ENCODE data around the gene STRIT1.
A peak's percentile ranks its signal among the peaks of the same experiment; 100 is the strongest.
"Not testable (repeated sequence)": the region's sequence is repeated elsewhere in the genome, so short reads cannot be mapped to it uniquely, and the experiment has no call there.

Gene STRIT1

DNA sequence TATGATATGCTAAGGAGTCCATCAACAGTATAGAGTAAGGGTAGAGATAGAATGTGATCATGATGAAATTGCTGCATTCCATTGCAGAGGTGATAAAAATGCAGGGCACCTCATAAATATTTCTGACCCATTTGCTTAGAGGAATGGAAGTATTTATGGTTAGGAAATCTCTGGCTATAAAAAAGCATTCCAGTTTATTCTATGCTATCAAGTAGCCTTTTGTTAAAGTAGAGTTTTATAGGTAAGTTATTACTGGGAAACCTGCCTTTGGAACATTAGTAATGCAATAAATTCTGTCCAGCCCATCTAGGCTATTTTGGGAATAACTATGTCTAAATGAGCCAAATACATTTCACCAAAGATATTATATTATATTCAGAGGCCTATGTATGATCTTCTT, 19.8 kb upstream of the STRIT1 start:
- DNase-seq, result peak; percentile 22

GRCh38 chr3:155312781-155313180, 19.3 kb upstream of the STRIT1 start:
- DNase-seq, result peak; percentile 34

DNA sequence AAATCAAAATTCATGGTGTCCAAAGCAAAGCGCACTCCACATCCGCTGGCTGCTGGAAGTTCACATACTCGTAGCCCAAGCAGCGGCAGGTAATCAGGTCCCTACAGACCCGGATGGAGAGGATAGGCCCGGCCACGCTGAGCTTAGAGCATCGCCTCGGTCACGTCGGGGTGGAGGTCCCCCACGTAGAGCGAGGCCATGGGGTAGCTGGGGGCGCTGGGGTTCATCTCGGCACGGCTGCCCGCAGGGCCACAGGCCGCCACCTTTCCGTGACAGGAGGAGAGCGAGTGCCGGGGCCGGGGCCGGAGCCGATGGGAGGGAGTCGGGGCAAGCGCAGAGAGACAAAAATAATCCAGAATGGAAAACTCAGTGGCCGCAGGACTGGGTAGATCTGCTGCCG, 16.1 kb upstream of the STRIT1 start:
- DNase-seq, result no peak

- DNase-seq, result peak; percentile 58
Observed at GRCh38 chr3:155308831-155309230, 15.3 kb upstream of the STRIT1 start.

DNA sequence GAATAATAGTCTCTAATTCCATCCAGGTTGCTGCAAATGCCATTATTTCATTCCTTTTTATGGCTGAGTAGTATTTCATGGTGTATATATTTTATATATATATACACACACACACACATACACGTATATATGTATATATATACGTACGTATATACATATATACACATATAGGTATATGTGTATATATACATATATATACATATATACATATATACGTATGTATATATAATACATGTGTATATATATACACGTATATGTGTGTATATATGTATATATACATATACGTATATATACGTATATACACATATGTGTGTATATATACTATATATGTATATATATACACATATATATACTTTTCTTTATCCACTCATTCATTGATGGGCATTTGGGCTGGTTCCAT, 13.7 kb upstream of the STRIT1 start:
- DNase-seq, result no peak

DNA sequence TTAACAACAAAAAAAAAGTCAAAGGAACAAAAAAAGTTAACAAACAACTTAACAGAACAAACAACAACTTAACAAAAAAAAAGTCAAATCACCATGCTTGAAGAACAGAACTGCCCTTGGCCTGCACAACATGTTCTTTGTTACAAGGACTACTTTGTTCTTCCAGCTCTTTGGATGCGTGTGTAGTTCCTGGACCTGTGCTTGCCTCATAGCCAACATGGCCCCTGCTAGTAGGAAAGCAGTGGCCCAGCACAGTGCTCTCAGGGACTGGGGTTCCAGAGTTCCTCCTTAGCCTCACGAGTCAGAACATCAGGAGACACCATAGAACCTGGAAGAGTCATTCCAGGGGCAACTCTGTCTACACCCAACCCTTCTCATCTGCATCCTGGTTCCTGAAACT, 10.9 kb upstream of the STRIT1 start:
- DNase-seq, result no peak

DNA sequence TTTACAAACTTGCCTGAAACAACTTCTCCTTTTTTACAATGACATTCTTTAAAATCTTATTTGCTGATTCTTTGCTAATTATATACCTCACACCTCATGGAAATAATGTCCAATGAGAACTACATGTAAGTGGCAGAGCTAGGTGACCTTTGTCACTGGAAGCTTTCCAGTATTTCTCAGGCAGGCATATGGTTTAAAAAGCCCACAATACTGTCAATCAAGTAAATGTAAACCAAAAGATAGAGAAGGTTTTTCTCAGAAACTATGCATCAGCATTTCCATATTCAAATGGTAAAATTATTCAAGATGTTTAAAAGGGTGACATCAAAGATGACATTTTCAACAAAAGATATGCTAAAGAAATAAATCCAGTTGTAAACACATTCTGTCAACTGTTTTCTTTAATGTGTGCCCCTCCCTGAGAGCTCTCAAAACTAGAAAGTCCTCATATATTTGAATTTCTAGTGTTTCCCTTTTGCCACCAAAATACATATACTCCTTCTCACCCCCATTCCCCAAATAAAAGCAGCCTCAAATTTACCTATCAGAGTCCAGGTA, 10.1 kb upstream of the STRIT1 start:
- DNase-seq, result no peak

- no peak for DNase-seq
Observed at GRCh38 chr3:155302891-155303290, 9.4 kb upstream of the STRIT1 start.

- DNase-seq, result peak; percentile 61
Observed at GRCh38 chr3:155302481-155302880, 9.0 kb upstream of the STRIT1 start.

DNA sequence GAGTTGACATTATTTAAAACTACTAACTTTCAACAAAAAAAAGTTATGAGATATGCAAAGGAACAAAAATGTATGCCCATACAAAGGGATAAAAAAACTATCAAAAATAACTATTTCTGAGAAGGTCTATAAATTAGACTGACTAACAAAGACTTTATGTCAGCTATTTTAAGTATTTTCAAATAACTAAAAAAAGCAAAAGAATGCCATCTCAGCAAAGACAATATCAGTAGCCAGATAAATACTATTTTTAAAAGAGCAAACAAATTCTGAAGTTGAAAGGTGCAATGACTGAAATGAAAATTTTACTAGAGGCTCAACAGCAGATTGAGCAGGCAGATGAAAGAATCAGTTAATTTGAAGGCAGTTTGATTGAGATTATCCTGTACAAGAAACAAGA, 3.6 kb upstream of the STRIT1 start:
- DNase-seq, result no peak

GRCh38 chr3:155296413-155296812, 2.9 kb upstream of the STRIT1 start:
- DNase-seq, result no peak

- no peak for DNase-seq
Observed at GRCh38 chr3:155292693-155293092, 790 bp downstream of the STRIT1 start.

DNA sequence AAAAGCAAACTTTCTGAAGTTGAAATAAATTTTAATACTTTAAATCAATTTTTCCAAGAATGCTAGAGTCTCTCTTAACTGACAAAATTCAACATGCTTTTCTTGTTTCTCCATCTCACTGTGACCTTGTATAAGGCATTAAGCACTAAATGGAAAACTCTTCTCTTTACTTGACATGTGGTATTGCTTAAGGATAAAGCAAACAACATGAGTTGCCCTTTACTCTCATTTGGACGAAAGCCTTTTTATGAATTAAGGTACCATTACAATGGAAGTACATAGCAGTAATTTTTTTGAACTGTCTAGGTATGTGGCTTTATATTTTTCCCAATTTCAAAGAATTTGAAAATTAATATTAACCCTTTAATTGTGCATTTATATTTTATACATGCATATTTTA, 1.4 kb downstream of the STRIT1 start:
- DNase-seq, result peak; percentile 26

DNA sequence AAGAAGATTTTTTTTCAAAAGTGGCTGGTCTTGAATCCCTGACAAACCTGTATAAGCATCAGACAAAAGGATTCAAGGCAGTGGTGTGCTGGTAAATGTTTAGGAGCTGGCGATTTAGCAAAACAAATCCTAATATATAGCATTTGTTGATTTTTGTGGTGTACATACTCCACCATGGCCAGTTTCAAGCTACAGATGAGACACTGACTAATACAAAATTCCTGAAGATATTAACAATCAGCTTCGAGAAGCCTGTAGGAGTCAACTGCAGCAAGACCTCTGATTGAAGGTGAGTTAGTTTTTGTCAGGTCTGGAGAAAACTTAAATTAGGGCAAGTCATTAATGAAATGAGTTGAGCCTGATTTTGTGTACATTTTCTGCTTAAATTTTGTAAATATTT, 6.7 kb downstream of the STRIT1 start:
- peak; percentile 35 for DNase-seq

DNA sequence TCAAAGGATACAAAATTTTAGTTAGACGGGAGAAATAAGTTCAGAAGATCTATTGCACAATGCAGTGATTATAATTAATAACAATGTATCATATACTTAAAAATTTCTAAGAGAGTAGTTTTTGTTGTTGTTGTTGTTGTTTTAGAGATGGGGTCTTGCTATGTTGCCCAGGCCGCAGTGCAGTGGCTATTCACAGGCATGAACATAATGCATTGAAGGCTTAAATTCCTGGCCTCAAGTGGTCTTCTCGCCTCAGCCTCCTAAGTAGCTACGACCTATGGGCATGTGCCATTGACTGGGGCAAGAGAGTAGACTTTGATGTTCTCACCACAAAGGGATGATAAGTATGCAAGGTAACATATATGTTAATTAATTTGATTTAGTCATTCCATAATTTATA, 7.5 kb downstream of the STRIT1 start:
- DNase-seq, result no peak

GRCh38 chr3:155283092-155284056, 10.1 kb downstream of the STRIT1 start:
- DNase-seq, result no peak

DNA sequence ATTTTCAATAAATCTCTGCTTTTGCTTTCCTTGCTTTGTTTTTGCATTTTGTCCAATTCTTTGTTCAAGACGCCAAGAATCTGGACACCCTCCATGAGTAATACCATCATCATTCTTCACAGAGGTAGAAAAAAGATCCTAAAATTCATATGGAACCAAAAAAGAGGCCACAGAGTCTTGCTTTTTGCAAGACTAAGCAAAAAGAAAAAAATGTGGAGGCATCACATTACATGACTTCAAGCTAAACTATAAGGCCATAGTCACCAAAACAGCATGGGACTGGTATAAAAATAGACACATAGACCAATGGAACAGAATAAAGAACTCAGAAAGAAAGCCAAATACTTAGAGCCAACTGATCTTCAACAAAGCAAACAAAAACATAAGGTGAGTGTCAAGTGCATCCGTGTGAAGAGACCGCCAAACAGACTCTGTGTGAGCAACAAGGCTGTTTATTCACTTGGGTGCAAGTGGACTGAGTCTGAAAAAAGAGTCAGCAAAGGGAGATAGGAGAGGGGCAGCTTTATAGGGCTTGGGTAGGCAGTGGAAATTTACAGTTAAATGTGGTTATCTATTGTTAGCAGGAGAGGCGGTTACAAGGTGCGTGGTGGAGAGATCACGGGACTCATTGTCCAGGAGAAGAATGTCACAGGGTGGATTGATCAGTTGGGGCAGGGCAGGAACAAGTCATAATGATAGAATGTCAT, 10.9 kb downstream of the STRIT1 start:
- DNase-seq, result peak; percentile 84

- peak; percentile 66 for DNase-seq
Observed at GRCh38 chr3:155281912-155282311, 11.6 kb downstream of the STRIT1 start.

GRCh38 chr3:155276089-155276488, 17.4 kb downstream of the STRIT1 start:
- DNase-seq, result not testable (repeated sequence)

DNA sequence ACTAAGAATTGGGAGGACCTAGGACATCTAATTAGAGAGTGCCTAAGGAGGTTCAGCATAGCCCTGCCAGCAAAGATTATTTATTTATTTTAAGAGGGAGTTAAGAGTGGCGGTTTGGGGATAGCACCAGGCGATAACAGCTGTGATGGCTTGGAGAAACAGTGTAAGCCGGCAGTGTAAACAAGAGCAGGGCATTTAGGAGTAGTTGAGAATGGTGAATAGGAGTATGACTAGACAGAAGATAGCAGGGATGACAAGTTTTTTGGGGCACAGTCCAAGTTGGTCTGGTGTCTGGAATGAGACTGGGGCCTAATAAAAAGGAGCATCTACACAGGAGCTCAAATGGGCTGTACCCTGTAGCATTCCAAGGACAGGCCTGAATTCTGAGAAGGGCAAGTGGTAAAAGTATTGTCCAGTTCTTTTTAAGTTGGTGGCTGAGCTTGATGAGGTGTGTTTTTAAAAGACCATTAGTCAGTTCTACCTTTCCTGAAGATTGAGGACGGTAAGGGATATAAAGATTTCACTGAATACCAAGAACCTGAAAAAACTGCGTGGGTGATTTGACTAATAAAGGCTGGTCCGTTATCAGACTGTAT, 18.2 kb downstream of the STRIT1 start:
- not testable (repeated sequence) for DNase-seq

GRCh38 chr3:155274435-155274834, 19.0 kb downstream of the STRIT1 start:
- not testable (repeated sequence) for DNase-seq

- DNase-seq, result no peak
Observed at GRCh38 chr3:155271343-155271613, 22.2 kb downstream of the STRIT1 start.
